NCI-H2107 treated with DMSO at 0.1 percent for 48 hours (cell line): ENCODE results near the gene PRR20A.
"Not testable (repeated sequence)": the region's sequence is repeated elsewhere in the genome, so short reads cannot be mapped to it uniquely, and the experiment has no call there.

Experiments used
- DNase-seq: peaks from one replicate; lab custom pipeline; 2025; ENCODE audit not compliant: unreplicated experiment; lab: John Stamatoyannopoulos, UW

The PRR20A gene

DNA sequence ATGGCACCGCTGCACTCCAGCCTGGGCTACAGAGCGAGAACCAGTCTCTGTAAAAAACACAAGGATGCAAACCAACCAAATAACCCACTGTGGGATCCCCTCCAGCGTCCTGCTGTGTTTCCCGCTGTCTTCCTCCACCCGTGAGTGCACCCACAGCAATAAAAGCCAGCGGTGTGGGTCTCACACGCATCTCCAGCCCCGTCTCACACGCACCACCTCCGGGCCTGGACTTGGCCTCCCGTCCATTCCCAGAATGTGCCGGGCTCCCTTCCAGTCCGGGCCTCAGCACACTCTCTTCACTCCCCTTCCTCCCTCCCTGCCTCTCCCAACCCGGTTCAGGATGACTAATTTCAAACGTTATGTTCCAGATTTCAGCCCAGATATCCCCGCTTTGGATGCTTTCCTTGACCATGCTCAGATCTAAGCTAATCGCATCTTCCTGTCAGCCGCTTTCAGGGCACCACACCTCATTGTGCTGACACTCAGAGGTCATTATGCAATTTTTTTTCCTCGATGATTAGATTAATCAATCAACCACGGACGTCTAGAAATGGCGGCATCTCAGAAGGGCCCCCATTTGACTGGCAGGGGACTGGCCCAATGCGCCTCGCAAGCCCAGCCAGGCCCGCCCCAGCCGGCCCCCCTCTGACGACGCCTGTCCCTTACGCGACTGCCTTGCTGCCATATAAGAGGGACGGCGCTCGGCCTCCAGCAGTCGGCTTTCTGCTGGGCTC, at the start of gene PRR20A:
Gene PRR20A (plus strand): TSS at position 684 of the 734 bp plus-strand sequence. CDS start 387 bp downstream, outside the sequence.
- not testable (repeated sequence) for DNase-seq

DNA sequence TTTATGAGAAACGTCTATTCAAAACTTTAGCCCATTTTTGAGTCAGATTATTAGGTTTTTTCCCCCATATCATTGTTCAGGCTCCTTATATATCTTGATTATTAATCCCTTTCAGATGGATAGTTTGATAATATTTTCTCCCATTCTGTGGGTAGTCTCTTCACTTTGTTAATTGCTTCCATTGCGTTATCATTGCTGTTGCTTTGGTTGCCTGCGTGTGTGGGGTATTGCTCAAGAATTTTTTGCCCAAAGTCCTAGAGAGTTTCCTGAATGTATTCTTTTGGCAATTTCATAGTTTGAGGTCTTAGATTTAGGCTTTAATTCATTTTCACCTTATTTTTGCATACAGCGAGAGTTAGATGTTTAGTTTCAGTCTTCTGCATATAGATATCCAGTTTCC, 25.8 kb upstream of the PRR20A start:
- no peak for DNase-seq

- DNase-seq: no peak
Observed at GRCh38 chr13:57123681-57124080, 17.0 kb upstream of the PRR20A start.

DNA sequence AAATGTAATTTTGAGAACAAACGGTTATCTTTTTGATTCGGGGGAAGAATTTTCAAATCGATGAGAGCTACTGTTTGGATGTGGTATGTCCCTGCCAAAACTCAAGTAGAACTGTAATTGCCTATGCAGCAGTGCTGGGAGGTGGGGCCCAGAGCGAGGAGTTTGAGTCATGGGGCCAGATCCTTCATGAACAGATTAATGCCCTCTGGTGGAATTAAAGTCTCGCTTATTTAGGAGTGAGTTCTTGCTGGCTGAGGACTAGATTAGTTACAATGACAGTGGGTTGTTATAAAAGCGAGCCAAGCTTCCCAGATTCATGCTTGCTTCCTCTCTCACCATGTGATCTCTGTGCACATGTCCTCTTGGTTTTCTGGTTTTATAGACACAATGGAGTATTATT, 11.8 kb upstream of the PRR20A start:
- DNase-seq: no peak

- DNase-seq: no peak
Observed at GRCh38 chr13:57136093-57136492, 4.6 kb upstream of the PRR20A start.

DNA sequence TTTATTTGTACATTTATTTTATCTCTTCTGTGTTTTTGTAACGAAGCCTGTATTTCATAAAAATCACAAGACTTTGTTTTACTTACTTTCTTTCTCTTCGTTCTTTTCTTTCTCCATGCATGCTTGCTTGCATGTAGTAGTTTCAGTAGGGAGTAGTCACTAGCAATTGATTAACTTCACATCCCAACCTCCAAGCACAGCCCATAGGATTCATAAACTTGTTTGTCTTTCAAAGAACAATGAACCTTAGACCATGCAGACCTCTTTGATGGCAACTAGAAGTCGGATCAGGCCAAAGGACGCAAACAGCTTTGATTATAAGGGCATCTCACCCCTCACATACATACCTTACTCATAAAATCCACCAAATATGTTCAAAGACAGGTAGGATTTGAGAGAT, 3.1 kb upstream of the PRR20A start:
- no peak for DNase-seq

GRCh38 chr13:57138988-57139387, 1.7 kb upstream of the PRR20A start:
- no peak for DNase-seq

- not testable (repeated sequence) for DNase-seq
Observed at GRCh38 chr13:57139781-57140180, 937 bp upstream of the PRR20A start.

DNA sequence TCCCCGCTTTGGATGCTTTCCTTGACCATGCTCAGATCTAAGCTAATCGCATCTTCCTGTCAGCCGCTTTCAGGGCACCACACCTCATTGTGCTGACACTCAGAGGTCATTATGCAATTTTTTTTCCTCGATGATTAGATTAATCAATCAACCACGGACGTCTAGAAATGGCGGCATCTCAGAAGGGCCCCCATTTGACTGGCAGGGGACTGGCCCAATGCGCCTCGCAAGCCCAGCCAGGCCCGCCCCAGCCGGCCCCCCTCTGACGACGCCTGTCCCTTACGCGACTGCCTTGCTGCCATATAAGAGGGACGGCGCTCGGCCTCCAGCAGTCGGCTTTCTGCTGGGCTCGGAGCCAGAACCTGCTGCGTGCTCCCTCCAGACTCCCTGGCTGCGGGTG, 6.5 kb downstream of the PRR20A start, which contains the start of gene PRR20B:
Gene PRR20B (plus strand): TSS at position 301 of the 400 bp plus-strand sequence. CDS start 387 bp downstream, outside the sequence.
- DNase-seq: not testable (repeated sequence)

- not testable (repeated sequence) for DNase-seq
Observed at GRCh38 chr13:57148106-57148505, 7.4 kb downstream of the PRR20A start.

DNA sequence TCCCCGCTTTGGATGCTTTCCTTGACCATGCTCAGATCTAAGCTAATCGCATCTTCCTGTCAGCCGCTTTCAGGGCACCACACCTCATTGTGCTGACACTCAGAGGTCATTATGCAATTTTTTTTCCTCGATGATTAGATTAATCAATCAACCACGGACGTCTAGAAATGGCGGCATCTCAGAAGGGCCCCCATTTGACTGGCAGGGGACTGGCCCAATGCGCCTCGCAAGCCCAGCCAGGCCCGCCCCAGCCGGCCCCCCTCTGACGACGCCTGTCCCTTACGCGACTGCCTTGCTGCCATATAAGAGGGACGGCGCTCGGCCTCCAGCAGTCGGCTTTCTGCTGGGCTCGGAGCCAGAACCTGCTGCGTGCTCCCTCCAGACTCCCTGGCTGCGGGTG, 13.0 kb downstream of the PRR20A start, which contains the start of gene PRR20C:
Gene PRR20C (plus strand): TSS at position 301 of the 400 bp plus-strand sequence. CDS start 387 bp downstream, outside the sequence.
- not testable (repeated sequence) for DNase-seq

- DNase-seq: not testable (repeated sequence)
Observed at GRCh38 chr13:57160332-57160731, 19.6 kb downstream of the PRR20A start, which contains the start of gene PRR20D. Gene PRR20D, plus strand, starts transcription at chr13:57160632. Its CDS starts 387 bp downstream, at chr13:57161019.

- not testable (repeated sequence) for DNase-seq
Observed at GRCh38 chr13:57166897-57167296, 26.2 kb downstream of the PRR20A start, which contains the start of gene PRR20E. Gene PRR20E, plus strand, starts transcription at chr13:57167197. Its CDS starts 387 bp downstream, at chr13:57167584.

GRCh38 chr13:57191667-57192066, 50.9 kb downstream of the PRR20A start:
- no peak for DNase-seq
